Tibial nerve (tissue), 4 donors: ENCODE results near the gene RTKN. TPM values are rescaled to one million over a fixed set of nuclear protein-coding genes. Genes with fewer than 3 reads are reported as not detected.
A peak's percentile ranks its signal among the peaks of the same experiment; 100 is the strongest.

ENCODE experiments used
- DNase-seq, 2 donors: peaks; one replicate each; pipeline ENCODE4 v3.0.0-alpha.2; 2019; ENCODE audit warnings: low spot score in 2 of 2
- H3K27ac ChIP-seq, 4 donors: fragments of 200-600 bp; sonication (generic) in 3 of 4; one replicate each; pipeline ENCODE4 v1.5.1; 2017 to 2019; ENCODE audit warnings: mild to moderate bottlenecking in 1 of 4
- H3K27me3 ChIP-seq, 2 donors: fragments of 200-600 bp; sonication (generic) in 1 of 2; one replicate each; pipeline versions ENCODE4 v1.5.1 to v1.6.0; 2017 to 2019
- H3K36me3 ChIP-seq, 3 donors: fragments of 200-600 bp; sonication (generic); one replicate each; pipeline ENCODE4 v1.5.1; 2018 to 2019
- H3K4me1 ChIP-seq, 4 donors: fragments of 200-600 bp; sonication (generic) in 3 of 4; one replicate each; pipeline ENCODE4 v1.5.1; 2017 to 2019
- H3K4me3 ChIP-seq, 4 donors: fragments of 200-600 bp; sonication (generic) in 3 of 4; one replicate each; pipeline ENCODE4 v1.5.1; 2017 to 2019; ENCODE audit warnings: mild to moderate bottlenecking in 1 of 4, moderate library complexity in 1 of 4
- H3K9me3 ChIP-seq, 4 donors: fragments of 200-600 bp; sonication (generic) in 3 of 4; one replicate each; pipeline ENCODE4 v1.5.1; 2017 to 2019
- CTCF ChIP-seq, 5 experiments: fragments of 200-600 bp in 3 of 5; fragments of 450-650 bp in 2 of 5; sonication (generic) in 3 of 5; IDR thresholded peaks; one replicate each; pipeline ENCODE4 v1.5.1; 2016 to 2019; ENCODE audit warnings: antibody characterized with exemption in 5 of 5, mild to moderate bottlenecking in 3 of 5, moderate library complexity in 2 of 5
- EP300 ChIP-seq, 2 donors: sonication (generic); formaldehyde crosslinking; IDR thresholded peaks; one replicate each; pipeline ENCODE4 v1.6.1; 2017; ENCODE audit warnings: antibody characterized with exemption in 2 of 2, mild to moderate bottlenecking in 1 of 2
- POLR2A ChIP-seq, 2 donors: fragments of 450-650 bp; IDR thresholded peaks; one replicate each; pipeline ENCODE4 v1.6.1; 2017; ENCODE audit warnings: antibody characterized with exemption in 2 of 2, mild to moderate bottlenecking in 2 of 2, moderate library complexity in 2 of 2
- WGBS, 2 donors: methylation state at CpG; one replicate each; pipeline ENCODE4 v1.1.5; 2018; 5-methylcytosine and 5-hydroxymethylcytosine counted together
- total RNA-seq, 4 donors: library from RNA; depleted of rRNA; stranded (reverse); fragments of >200 nt; gene quantifications; one replicate each; pipeline ENCODE4 v1.1.0, GENCODE V29; 2016

Gene RTKN
- total RNA-seq, 4 donors from 2014 or later, result 83.4 to 93.1 (median 87.1) TPM

GRCh38 chr2:74439803-74440377, 1.8 kb downstream of the RTKN start:
- H3K9me3 ChIP-seq, result no peaks in the 10 kb centered on the region
- peak overlapping the region; percentile 83 to 94 (median 86) for H3K27ac ChIP-seq
- peak in 1 of 2 donors; percentile 78 for TF ChIP-seq EP300 (IDR thresholded peaks at IDR 0.05)
- peak in 1 of 5 experiments; percentile 16 for TF ChIP-seq CTCF (IDR thresholded peaks at IDR 0.05)
- peak in 1 of 2 donors; percentile 27 for TF ChIP-seq POLR2A (IDR thresholded peaks at IDR 0.05)
- no peaks in the 10 kb centered on the region for H3K27me3 ChIP-seq
- peak overlapping the region; percentile 45 to 66 (median 56) for H3K4me3 ChIP-seq
- WGBS, 2 donors, result 9 to 13% methylated on average over 14 of the region's 14 CpGs
- H3K4me1 ChIP-seq, result peaks cover 0 to 88% (median 11%) of the 10 kb centered on the region in 4 donors
- peaks cover 0 to 5% (median 0%) of the 10 kb centered on the region in 3 donors for H3K36me3 ChIP-seq
- peak; percentile 68 to 86 for DNase-seq

GRCh38 chr2:74439373-74439772, 2.4 kb downstream of the RTKN start:
- Histone ChIP-seq H3K27me3 (no peaks in the 10 kb centered on the region), H3K4me1 (peaks cover 0 to 87% (median 11%) of the 10 kb centered on the region in 4 donors), H3K9me3 (no peaks in the 10 kb centered on the region), H3K36me3 (peaks cover 0 to 5% (median 0%) of the 10 kb centered on the region in 3 donors), H3K4me3 (peak overlapping the region; percentile 45 to 66 (median 56)), H3K27ac (peak overlapping the region; percentile 83 to 94 (median 86))
- DNase-seq, result no peak
- TF ChIP-seq EP300 (IDR thresholded peaks at IDR 0.05) (no peak), POLR2A (IDR thresholded peaks at IDR 0.05) (no peak), CTCF (IDR thresholded peaks at IDR 0.05) (no peak)
- 26 to 29% methylated on average over 3 of the region's 3 CpGs for WGBS, 2 donors

- TF ChIP-seq EP300 (IDR thresholded peaks at IDR 0.05), result no peak
- peak in 1 of 5 experiments; percentile 15 for TF ChIP-seq CTCF (IDR thresholded peaks at IDR 0.05)
- Histone ChIP-seq H3K27me3 (no peaks in the 10 kb centered on the region), H3K4me1 (peaks cover 0 to 84% (median 11%) of the 10 kb centered on the region in 4 donors), H3K27ac (peak overlapping the region; percentile 83 to 94 (median 86)), H3K4me3 (peak overlapping the region; percentile 45 to 66 (median 56)), H3K36me3 (peaks cover 0 to 5% (median 0%) of the 10 kb centered on the region in 3 donors), H3K9me3 (no peaks in the 10 kb centered on the region)
- no peak for DNase-seq
- WGBS, 2 donors, result 73% methylated on average over 1 of the region's 1 CpG
Observed at GRCh38 chr2:74438248-74438647, 3.5 kb downstream of the RTKN start.

- DNase-seq, result no peak
- no peak for TF ChIP-seq CTCF (IDR thresholded peaks at IDR 0.05)
- no peak for TF ChIP-seq POLR2A (IDR thresholded peaks at IDR 0.05)
- no peak for TF ChIP-seq EP300 (IDR thresholded peaks at IDR 0.05)
- Histone ChIP-seq H3K4me1 (peaks cover 0 to 85% (median 11%) of the 10 kb centered on the region in 4 donors), H3K27me3 (no peaks in the 10 kb centered on the region), H3K36me3 (peaks cover 0 to 11% (median 3%) of the 10 kb centered on the region in 3 donors), H3K9me3 (no peaks in the 10 kb centered on the region), H3K27ac (peak overlapping the region; percentile 31 to 94 (median 86)), H3K4me3 (peak overlapping the region; percentile 18 to 66 (median 34))
- WGBS, 2 donors, result 42% methylated on average over 6 of the region's 6 CpGs
Observed at GRCh38 chr2:74436848-74437695, 4.7 kb downstream of the RTKN start.
